ENCODE measurements around the gene PTK6.
"Not testable (repeated sequence)": the region's sequence is repeated elsewhere in the genome, so short reads cannot be mapped to it uniquely, and the experiment has no call there.

The PTK6 gene

GRCh38 chr20:63574156-63574828 is 37.1 kb upstream of the PTK6 start, which contains the start of gene HELZ2:
TSS of gene HELZ2 (minus strand) at chr20:63574239. CDS start at chr20:63572385, 1,854 bp downstream.
- no peak for DNase-seq (ENCODE audit: low read depth)
- no peak for TF ChIP-seq CTCF (IDR thresholded peaks at IDR 0.05; ENCODE audit: control insufficient read depth, insufficient read depth, low read depth, low read length, missing control alignments)
- H3K4me3 ChIP-seq (ENCODE audit: control insufficient read depth, low read depth, low read length) = peak within 1 kb of the TSS; percentile 78

- peak overlapping the region; percentile 78 for H3K4me3 ChIP-seq (ENCODE audit: control insufficient read depth, low read depth, low read length)
- DNase-seq (ENCODE audit: low read depth) = no peak
- TF ChIP-seq CTCF (IDR thresholded peaks at IDR 0.05; ENCODE audit: control insufficient read depth, insufficient read depth, low read depth, low read length, missing control alignments) = no peak
Measured at GRCh38 chr20:63573647-63574131, 36.5 kb upstream of the PTK6 start.

- DNase-seq (ENCODE audit: low read depth) = no peak
- TF ChIP-seq CTCF (IDR thresholded peaks at IDR 0.05; ENCODE audit: control insufficient read depth, insufficient read depth, low read depth, low read length, missing control alignments) = peak; percentile 25
Measured at GRCh38 chr20:63572788-63573646, 35.8 kb upstream of the PTK6 start.

GRCh38 chr20:63572071-63572787 is 35.1 kb upstream of the PTK6 start:
- DNase-seq (ENCODE audit: low read depth) = no peak
- H3K4me3 ChIP-seq (ENCODE audit: control insufficient read depth, low read depth, low read length) = no peak overlapping the region
- TF ChIP-seq CTCF (IDR thresholded peaks at IDR 0.05; ENCODE audit: control insufficient read depth, insufficient read depth, low read depth, low read length, missing control alignments) = no peak

More at GRCh38 chr20:63572788-63573646, 35.8 kb upstream of the PTK6 start:
- peak overlapping the region; percentile 78 for H3K4me3 ChIP-seq (ENCODE audit: control insufficient read depth, low read depth, low read length)

- not testable (repeated sequence) for DNase-seq (ENCODE audit: low read depth); H3K4me3 ChIP-seq (ENCODE audit: control insufficient read depth, low read depth, low read length)
Measured at GRCh38 chr20:63571087-63571478, 33.9 kb upstream of the PTK6 start.

GRCh38 chr20:63570281-63571086 is 33.3 kb upstream of the PTK6 start:
- no peak overlapping the region for H3K4me3 ChIP-seq (ENCODE audit: control insufficient read depth, low read depth, low read length)
- DNase-seq (ENCODE audit: low read depth) = no peak
- no peak for TF ChIP-seq CTCF (IDR thresholded peaks at IDR 0.05; ENCODE audit: control insufficient read depth, insufficient read depth, low read depth, low read length, missing control alignments)
